LNCaP clone FGC (cell line): ENCODE results near the gene KIRREL2.
A peak's percentile ranks its signal among the peaks of the same experiment; 100 is the strongest.
"Not testable (repeated sequence)": the region's sequence is repeated elsewhere in the genome, so short reads cannot be mapped to it uniquely, and the experiment has no call there.

Experiments used
- DNase-seq: peaks from one replicate; pipeline ENCODE4 v3.0.0-alpha.2; 2011; ENCODE audit warnings: low read depth
- H3K4me3 ChIP-seq: 2 replicates; pipeline ENCODE4 v1.5.1; 2011; ENCODE audit warnings: mild to moderate bottlenecking, low read depth, low read length, control low read depth
- CTCF ChIP-seq: IDR thresholded peaks from 2 replicates; pipeline ENCODE4 v1.5.1; 2012; ENCODE audit warnings: mild to moderate bottlenecking; ENCODE audit not compliant: control insufficient read depth, insufficient read depth; ENCODE audit errors: extremely low read depth

Gene KIRREL2

GRCh38 chr19:35889370-35890112, 32.8 kb downstream of the KIRREL2 start:
- TF ChIP-seq CTCF = no peak
- H3K4me3 ChIP-seq = no peak overlapping the region
- DNase-seq = no peak

GRCh38 chr19:35890113-35890650, 33.5 kb downstream of the KIRREL2 start:
- H3K4me3 ChIP-seq = no peak overlapping the region
- no peak for TF ChIP-seq CTCF
- no peak for DNase-seq

- H3K4me3 ChIP-seq, DNase-seq: not testable (repeated sequence)
Observed at GRCh38 chr19:35891819-35892218, 35.1 kb downstream of the KIRREL2 start.

- no peak for TF ChIP-seq CTCF
- no peak for DNase-seq
- no peak overlapping the region for H3K4me3 ChIP-seq
Observed at GRCh38 chr19:35894342-35894741, 37.6 kb downstream of the KIRREL2 start.

GRCh38 chr19:35895911-35896642, 39.4 kb downstream of the KIRREL2 start:
- no peak for TF ChIP-seq CTCF
- no peak for DNase-seq
- H3K4me3 ChIP-seq = no peak overlapping the region

GRCh38 chr19:35896643-35897040, 39.9 kb downstream of the KIRREL2 start:
- no peak for TF ChIP-seq CTCF
- no peak for DNase-seq
- H3K4me3 ChIP-seq = no peak overlapping the region

- peak overlapping the region; percentile 84 for H3K4me3 ChIP-seq
- DNase-seq = no peak
- TF ChIP-seq CTCF = no peak
Observed at GRCh38 chr19:35897706-35898451, 41.2 kb downstream of the KIRREL2 start.
